Measurements from ENCODE around the gene DEDD. TPM values are rescaled to one million over a fixed set of nuclear protein-coding genes. Genes with fewer than 3 reads are reported as not detected.

The DEDD gene
- total and polyA plus RNA-seq, 12 donors, result 19.7 to 33.0 (median 26.3) TPM

- TF ChIP-seq CTCF (IDR thresholded peaks at IDR 0.05), result no peak
- DNase-seq (no peak), ATAC-seq (no peak)
- H3K9me3 ChIP-seq, result no peaks in the 10 kb centered on the region
- no peak overlapping the region for H3K27ac ChIP-seq
- no peaks in the 10 kb centered on the region for H3K36me3 ChIP-seq
- no peak overlapping the region for H3K4me3 ChIP-seq
- peaks cover 0 to 3% (median 0%) of the 10 kb centered on the region in 7 donors for H3K27me3 ChIP-seq
- peaks cover 0 to 15% (median 0%) of the 10 kb centered on the region in 9 donors for H3K4me1 ChIP-seq
- intact Hi-C loops (cut with DNase I), result no loop called here
- WGBS, 2 donors, result 77% methylated on average over 7 of the region's 7 CpGs
Measured at GRCh38 chr1:161073474-161074121, 58.9 kb downstream of the DEDD start.

- peaks cover 0 to 18% (median 0%) of the 10 kb centered on the region in 9 donors for H3K4me1 ChIP-seq
- H3K27ac ChIP-seq, result no peak overlapping the region
- no peaks in the 10 kb centered on the region for H3K9me3 ChIP-seq
- 94 to 97% methylated on average over 19 of the region's 19 CpGs for WGBS, 2 donors
- H3K27me3 ChIP-seq, result no peaks in the 10 kb centered on the region
- DNase-seq (no peak), ATAC-seq (no peak)
- no peaks in the 10 kb centered on the region for H3K36me3 ChIP-seq
- no peak overlapping the region for H3K4me3 ChIP-seq
- intact Hi-C loops (cut with DNase I), result no loop called here
- no peak for TF ChIP-seq CTCF (IDR thresholded peaks at IDR 0.05)
Measured at GRCh38 chr1:161072751-161073449, 59.6 kb downstream of the DEDD start.

GRCh38 chr1:161071886-161072371, 60.5 kb downstream of the DEDD start:
- Histone ChIP-seq H3K36me3 (no peaks in the 10 kb centered on the region), H3K27me3 (no peaks in the 10 kb centered on the region), H3K4me1 (peaks cover 0 to 26% (median 0%) of the 10 kb centered on the region in 9 donors), H3K27ac (no peak overlapping the region), H3K9me3 (no peaks in the 10 kb centered on the region), H3K4me3 (no peak overlapping the region)
- peak; percentile 38 to 54 for DNase-seq
- WGBS, 2 donors, result 68% methylated on average over 9 of the region's 9 CpGs
- peak in 3 of 8 donors; percentile 45 to 49 (median 46) for ATAC-seq
- intact Hi-C loops (cut with DNase I), result no loop called here
- peak; percentile 13 to 67 (median 53) for TF ChIP-seq CTCF (IDR thresholded peaks at IDR 0.05)

Other genes with a start within 250 kb of the DEDD start
- 100 to 1,000 TPM in 1 of 10 donors, 1 to 10 TPM in 6, under 1 TPM in 1, not detected in 2; 0.54 to 102 (median 3.2) TPM for gene ITLN1, start 247.5 kb downstream of the DEDD start, total RNA-seq
- gene ITLN1, start 247.5 kb downstream of the DEDD start, polyA plus RNA-seq, result 1 to 10 TPM; 2.8 to 2.9 TPM
- not detected for gene ITLN2, start 177.9 kb downstream of the DEDD start, total RNA-seq
- under 1 TPM in 1 of 2 donors, not detected in 1; 0.22 TPM for gene ITLN2, start 177.9 kb downstream of the DEDD start, polyA plus RNA-seq
- 10 to 100 TPM in 6 of 10 donors, 1 to 10 TPM in 4; 7.1 to 22.7 (median 10.5) TPM for gene F11R, start 111.5 kb downstream of the DEDD start, total RNA-seq
- 1 to 10 TPM; 7.5 to 9.9 TPM for gene F11R, start 111.5 kb downstream of the DEDD start, polyA plus RNA-seq
- gene TSTD1, start 93.7 kb downstream of the DEDD start, total RNA-seq, result 10 to 100 TPM in 9 of 10 donors, 1 to 10 TPM in 1; 8.0 to 18.0 (median 13.4) TPM
- 10 to 100 TPM; 11.8 to 15.3 TPM for gene TSTD1, start 93.7 kb downstream of the DEDD start, polyA plus RNA-seq
- gene USF1, start 86.7 kb downstream of the DEDD start, total RNA-seq, result 10 to 100 TPM; 23.7 to 43.6 (median 28.5) TPM
- gene USF1, start 86.7 kb downstream of the DEDD start, polyA plus RNA-seq, result 10 to 100 TPM; 42.4 to 55.1 TPM
- gene ARHGAP30, start 62.8 kb downstream of the DEDD start, total RNA-seq, result 10 to 100 TPM in 1 of 10 donors, 1 to 10 TPM in 9; 1.5 to 16.4 (median 2.1) TPM
- gene ARHGAP30, start 62.8 kb downstream of the DEDD start, polyA plus RNA-seq, result 1 to 10 TPM; 1.2 to 1.4 TPM
- gene NECTIN4, start 43.1 kb downstream of the DEDD start, total RNA-seq, result under 1 TPM in 1 of 10 donors, not detected in 9; 0.19 TPM
- gene NECTIN4, start 43.1 kb downstream of the DEDD start, polyA plus RNA-seq, result under 1 TPM in 1 of 2 donors, not detected in 1; 0.06 TPM
- 10 to 100 TPM in 5 of 10 donors, 1 to 10 TPM in 5; 2.2 to 17.7 (median 9.0) TPM for gene KLHDC9, start 34.3 kb downstream of the DEDD start, total RNA-seq
- 1 to 10 TPM in 1 of 2 donors, under 1 TPM in 1; 0.83 to 6.7 TPM for gene KLHDC9, start 34.3 kb downstream of the DEDD start, polyA plus RNA-seq
- gene PFDN2, start 14.6 kb downstream of the DEDD start, total RNA-seq, result 10 to 100 TPM; 44.6 to 78.7 (median 54.1) TPM
- 100 to 1,000 TPM; 185 to 273 TPM for gene PFDN2, start 14.6 kb downstream of the DEDD start, polyA plus RNA-seq
- 10 to 100 TPM; 24.1 to 41.2 (median 33.4) TPM for gene NIT1, start 14.6 kb downstream of the DEDD start, total RNA-seq
- 10 to 100 TPM; 28.5 to 30.6 TPM for gene NIT1, start 14.6 kb downstream of the DEDD start, polyA plus RNA-seq
- 10 to 100 TPM; 63.9 to 88.3 (median 74.9) TPM for gene UFC1, start 21.3 kb upstream of the DEDD start, total RNA-seq
- 100 to 1,000 TPM in 1 of 2 donors, 10 to 100 TPM in 1; 43.0 to 142 TPM for gene UFC1, start 21.3 kb upstream of the DEDD start, polyA plus RNA-seq
- 10 to 100 TPM in 9 of 10 donors, 1 to 10 TPM in 1; 8.8 to 24.0 (median 14.7) TPM for gene USP21, start 26.8 kb upstream of the DEDD start, total RNA-seq
- gene USP21, start 26.8 kb upstream of the DEDD start, polyA plus RNA-seq, result 10 to 100 TPM; 13.2 to 22.4 TPM
- gene PPOX, start 33.8 kb upstream of the DEDD start, total RNA-seq, result 10 to 100 TPM in 8 of 10 donors, 1 to 10 TPM in 2; 8.5 to 19.8 (median 15.0) TPM
- 10 to 100 TPM in 1 of 2 donors, 1 to 10 TPM in 1; 10.0 to 58.5 TPM for gene PPOX, start 33.8 kb upstream of the DEDD start, polyA plus RNA-seq
- gene B4GALT3, start 44.8 kb upstream of the DEDD start, total RNA-seq, result 10 to 100 TPM; 12.1 to 28.9 (median 19.6) TPM
- 10 to 100 TPM; 11.5 to 25.5 TPM for gene B4GALT3, start 44.8 kb upstream of the DEDD start, polyA plus RNA-seq
- gene ADAMTS4, start 66.4 kb upstream of the DEDD start, total RNA-seq, result 10 to 100 TPM in 6 of 10 donors, 1 to 10 TPM in 4; 1.7 to 86.1 (median 17.7) TPM
- gene ADAMTS4, start 66.4 kb upstream of the DEDD start, polyA plus RNA-seq, result 10 to 100 TPM in 1 of 2 donors, 1 to 10 TPM in 1; 5.4 to 11.9 TPM
- gene NDUFS2, start 69.7 kb upstream of the DEDD start, total RNA-seq, result 100 to 1,000 TPM; 244 to 370 (median 318) TPM
- gene NDUFS2, start 69.7 kb upstream of the DEDD start, polyA plus RNA-seq, result 100 to 1,000 TPM; 121 to 193 TPM
- 10 to 100 TPM in 4 of 10 donors, 1 to 10 TPM in 6; 2.0 to 65.8 (median 5.3) TPM for gene FCER1G, start 82.6 kb upstream of the DEDD start, total RNA-seq
- gene FCER1G, start 82.6 kb upstream of the DEDD start, polyA plus RNA-seq, result 10 to 100 TPM; 19.7 to 64.6 TPM
- gene APOA2, start 91.0 kb upstream of the DEDD start, total RNA-seq, result under 1 TPM in 1 of 10 donors, not detected in 9; 0.89 TPM
- not detected for gene APOA2, start 91.0 kb upstream of the DEDD start, polyA plus RNA-seq
- gene TOMM40L, start 93.4 kb upstream of the DEDD start, total RNA-seq, result 10 to 100 TPM; 29.8 to 37.6 (median 33.2) TPM
- gene TOMM40L, start 93.4 kb upstream of the DEDD start, polyA plus RNA-seq, result 10 to 100 TPM; 17.6 to 29.3 TPM
- gene NR1I3, start 105.5 kb upstream of the DEDD start, total RNA-seq, result not detected
- gene NR1I3, start 105.5 kb upstream of the DEDD start, polyA plus RNA-seq, result under 1 TPM in 1 of 2 donors, not detected in 1; 0.10 TPM
- 1 to 10 TPM in 1 of 10 donors, under 1 TPM in 8, not detected in 1; 0.38 to 1.0 (median 0.46) TPM for gene PCP4L1, start 126.1 kb upstream of the DEDD start, total RNA-seq
- under 1 TPM; 0.29 to 0.75 TPM for gene PCP4L1, start 126.1 kb upstream of the DEDD start, polyA plus RNA-seq
- gene MPZ, start 177.3 kb upstream of the DEDD start, total RNA-seq, result 1 to 10 TPM; 1.0 to 5.6 (median 1.6) TPM
- 1 to 10 TPM; 1.5 to 3.4 TPM for gene MPZ, start 177.3 kb upstream of the DEDD start, polyA plus RNA-seq
- 100 to 1,000 TPM; 342 to 459 (median 420) TPM for gene SDHC, start 181.7 kb upstream of the DEDD start, total RNA-seq
- 100 to 1,000 TPM in 1 of 2 donors, 10 to 100 TPM in 1; 18.1 to 176 TPM for gene SDHC, start 181.7 kb upstream of the DEDD start, polyA plus RNA-seq
- not detected for gene CFAP126, start 235.2 kb upstream of the DEDD start, total RNA-seq
- not detected for gene CFAP126, start 235.2 kb upstream of the DEDD start, polyA plus RNA-seq

All from heart right ventricle (tissue), 16 donors.